ENCODE data around the gene DLG1. TPM values are rescaled to one million over a fixed set of nuclear protein-coding genes. Genes with fewer than 3 reads are reported as not detected.
"Not testable (repeated sequence)": the region's sequence is repeated elsewhere in the genome, so short reads cannot be mapped to it uniquely, and the experiment has no call there.

DLG1 gene
- total RNA-seq, 4 donors from 2014 or later: 136 to 221 (median 172) TPM

GRCh38 chr3:197276808-197277207 lies 21.6 kb downstream of the DLG1 start:
- peaks cover 0 to 26% (median 0%) of the 10 kb centered on the region in 3 donors for H3K36me3 ChIP-seq
- H3K27ac ChIP-seq, H3K4me3 ChIP-seq, DNase-seq, H3K27me3 ChIP-seq, H3K9me3 ChIP-seq, H3K4me1 ChIP-seq: not testable (repeated sequence)
- TF ChIP-seq, protein P1, sequence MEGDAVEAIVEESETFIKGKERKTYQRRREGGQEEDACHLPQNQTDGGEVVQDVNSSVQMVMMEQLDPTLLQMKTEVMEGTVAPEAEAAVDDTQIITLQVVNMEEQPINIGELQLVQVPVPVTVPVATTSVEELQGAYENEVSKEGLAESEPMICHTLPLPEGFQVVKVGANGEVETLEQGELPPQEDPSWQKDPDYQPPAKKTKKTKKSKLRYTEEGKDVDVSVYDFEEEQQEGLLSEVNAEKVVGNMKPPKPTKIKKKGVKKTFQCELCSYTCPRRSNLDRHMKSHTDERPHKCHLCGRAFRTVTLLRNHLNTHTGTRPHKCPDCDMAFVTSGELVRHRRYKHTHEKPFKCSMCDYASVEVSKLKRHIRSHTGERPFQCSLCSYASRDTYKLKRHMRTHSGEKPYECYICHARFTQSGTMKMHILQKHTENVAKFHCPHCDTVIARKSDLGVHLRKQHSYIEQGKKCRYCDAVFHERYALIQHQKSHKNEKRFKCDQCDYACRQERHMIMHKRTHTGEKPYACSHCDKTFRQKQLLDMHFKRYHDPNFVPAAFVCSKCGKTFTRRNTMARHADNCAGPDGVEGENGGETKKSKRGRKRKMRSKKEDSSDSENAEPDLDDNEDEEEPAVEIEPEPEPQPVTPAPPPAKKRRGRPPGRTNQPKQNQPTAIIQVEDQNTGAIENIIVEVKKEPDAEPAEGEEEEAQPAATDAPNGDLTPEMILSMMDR (IDR thresholded peaks at IDR 0.05): peak in 1 of 6 experiments; percentile 5

GRCh38 chr3:197270558-197271317 lies 27.7 kb downstream of the DLG1 start:
- H3K27me3 ChIP-seq: no peaks in the 10 kb centered on the region
- H3K4me1 ChIP-seq: no peaks in the 10 kb centered on the region
- no peak for TF ChIP-seq POLR2A (IDR thresholded peaks at IDR 0.05)
- TF ChIP-seq, protein P1 (IDR thresholded peaks at IDR 0.05): no peak
- no peaks in the 10 kb centered on the region for H3K9me3 ChIP-seq
- DNase-seq: no peak
- no peaks in the 10 kb centered on the region for H3K36me3 ChIP-seq
- no peak overlapping the region for H3K4me3 ChIP-seq
- H3K27ac ChIP-seq: no peak overlapping the region

- DNase-seq: no peak
- Histone ChIP-seq H3K4me3 (no peak overlapping the region), H3K4me1 (no peaks in the 10 kb centered on the region), H3K36me3 (no peaks in the 10 kb centered on the region), H3K9me3 (no peaks in the 10 kb centered on the region), H3K27me3 (no peaks in the 10 kb centered on the region), H3K27ac (no peak overlapping the region)
- no peak for TF ChIP-seq POLR2A (IDR thresholded peaks at IDR 0.05)
- TF ChIP-seq, protein P1 (IDR thresholded peaks at IDR 0.05): no peak
Measured at GRCh38 chr3:197269024-197269423, 29.4 kb downstream of the DLG1 start.

DNA sequence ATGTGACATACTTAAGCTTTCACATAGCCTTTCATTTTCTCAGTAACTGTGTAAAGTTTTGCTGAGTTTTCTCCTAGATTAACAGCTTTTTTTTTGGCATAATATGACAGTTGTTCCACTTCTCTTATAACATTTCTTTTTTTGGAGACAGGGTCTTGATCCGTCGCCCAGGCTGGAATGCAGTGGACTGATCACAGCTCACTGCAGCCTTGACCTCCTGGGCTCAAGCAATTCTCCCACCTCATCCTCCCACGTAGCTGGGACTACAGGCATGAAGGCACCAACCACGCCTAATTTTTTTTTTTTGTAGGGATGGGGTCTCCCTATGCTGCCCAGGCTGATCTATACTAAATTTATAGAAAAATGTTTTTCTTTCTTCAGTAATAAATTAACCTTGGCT lies 30.1 kb downstream of the DLG1 start:
- H3K36me3 ChIP-seq: peaks cover 0 to 4% (median 0%) of the 10 kb centered on the region in 3 donors
- no peaks in the 10 kb centered on the region for H3K27me3 ChIP-seq
- H3K4me1 ChIP-seq: no peaks in the 10 kb centered on the region
- H3K9me3 ChIP-seq: no peaks in the 10 kb centered on the region
- no peak overlapping the region for H3K4me3 ChIP-seq
- DNase-seq: no peak
- no peak overlapping the region for H3K27ac ChIP-seq
- TF ChIP-seq, protein P1 (IDR thresholded peaks at IDR 0.05): no peak
- no peak for TF ChIP-seq POLR2A (IDR thresholded peaks at IDR 0.05)

- Histone ChIP-seq H3K4me1 (no peaks in the 10 kb centered on the region), H3K27me3 (no peaks in the 10 kb centered on the region), H3K4me3 (no peak overlapping the region), H3K36me3 (peaks cover 0 to 4% (median 0%) of the 10 kb centered on the region in 3 donors), H3K9me3 (no peaks in the 10 kb centered on the region), H3K27ac (no peak overlapping the region)
- no peak for DNase-seq
- no peak for TF ChIP-seq POLR2A (IDR thresholded peaks at IDR 0.05)
- TF ChIP-seq, protein P1 (IDR thresholded peaks at IDR 0.05): no peak
Measured at GRCh38 chr3:197266331-197266730, 32.1 kb downstream of the DLG1 start.
